DMS153 treated with DMSO at 0.1 percent for 48 hours (cell line): Measurements from ENCODE around the gene RADIL.
A peak's percentile ranks its signal among the peaks of the same experiment; 100 is the strongest.

Experiments
- DNase-seq: peaks from one replicate; lab custom pipeline; 2025; ENCODE audit not compliant: unreplicated experiment; lab: John Stamatoyannopoulos, UW

Gene RADIL

GRCh38 chr7:4882169-4883032 is 1.1 kb downstream of the RADIL start:
- peak; percentile 49 for DNase-seq

GRCh38 chr7:4880218-4880617 is 3.3 kb downstream of the RADIL start:
- DNase-seq: no peak

- DNase-seq: no peak
Observed at GRCh38 chr7:4879396-4880081, 4.0 kb downstream of the RADIL start.

GRCh38 chr7:4878336-4879335 is 4.9 kb downstream of the RADIL start:
- DNase-seq: no peak

GRCh38 chr7:4876586-4876985 is 6.9 kb downstream of the RADIL start:
- DNase-seq: no peak

GRCh38 chr7:4875391-4875790 is 8.1 kb downstream of the RADIL start:
- DNase-seq: no peak

- DNase-seq: no peak
Observed at GRCh38 chr7:4873071-4873944, 10.2 kb downstream of the RADIL start.

- no peak for DNase-seq
Observed at GRCh38 chr7:4871930-4872675, 11.4 kb downstream of the RADIL start.

- no peak for DNase-seq
Observed at GRCh38 chr7:4871056-4871680, 12.3 kb downstream of the RADIL start.

GRCh38 chr7:4868493-4868892 is 15.0 kb downstream of the RADIL start:
- no peak for DNase-seq

GRCh38 chr7:4866528-4867496 is 16.7 kb downstream of the RADIL start:
- no peak for DNase-seq

- no peak for DNase-seq
Observed at GRCh38 chr7:4862156-4862555, 21.4 kb downstream of the RADIL start.

GRCh38 chr7:4861673-4862072 is 21.8 kb downstream of the RADIL start, which contains the start of gene PAPOLB:
PAPOLB (minus strand) TSS chr7:4862030; CDS start chr7:4861810, 220 bp downstream.
- DNase-seq: no peak

- DNase-seq: no peak
Observed at GRCh38 chr7:4861227-4861626, 22.3 kb downstream of the RADIL start.

GRCh38 chr7:4857189-4857588 is 26.3 kb downstream of the RADIL start:
- no peak for DNase-seq

- no peak for DNase-seq
Observed at GRCh38 chr7:4856336-4857057, 27.0 kb downstream of the RADIL start.

- DNase-seq: no peak
Observed at GRCh38 chr7:4854916-4855315, 28.6 kb downstream of the RADIL start.
